Esophagus squamous epithelium (tissue), 4 donors: ENCODE measurements around the gene DNASE2.

Source experiments
- CTCF ChIP-seq, 6 experiments: fragments of 450-650 bp in 4 of 6; fragments of 200-600 bp in 2 of 6; sonication (generic) in 2 of 6; IDR thresholded peaks; one replicate each; pipeline ENCODE4 v1.5.1; 2016 to 2019; ENCODE audit warnings: antibody characterized with exemption in 6 of 6, mild to moderate bottlenecking in 4 of 6, moderate library complexity in 4 of 6
- POLR2A ChIP-seq, 4 donors: fragments of 450-650 bp; IDR thresholded peaks; one replicate each; pipeline ENCODE4 v1.6.1; 2017; ENCODE audit warnings: antibody characterized with exemption in 4 of 4, mild to moderate bottlenecking in 4 of 4, moderate library complexity in 3 of 4

- TF ChIP-seq CTCF (IDR thresholded peaks at IDR 0.05) (no peak), POLR2A (IDR thresholded peaks at IDR 0.05) (no peak)
These were observed 23.0 kb downstream of the DNASE2 start for GRCh38 chr19:12858041-12858928.
